HEK293 (cell line): ENCODE results near the gene PROCR.

Experiments used
- ZNF114 ChIP-seq: fragments of 450-650 bp; formaldehyde crosslinking; IDR thresholded peaks from 2 replicates; pipeline ENCODE4 v1.5.0; 2017; ENCODE audit warnings: missing biosample characterization, missing genetic modification characterization
- ZNF561 ChIP-seq: fragments of 450-650 bp; IDR thresholded peaks from 2 replicates; pipeline ENCODE4 v1.5.1; 2018; ENCODE audit warnings: missing biosample characterization, missing genetic modification characterization, borderline replicate concordance
- ZNF701 ChIP-seq: fragments of 450-650 bp; formaldehyde crosslinking; IDR thresholded peaks from 2 replicates; pipeline ENCODE4 v1.5.1; 2016; ENCODE audit warnings: missing biosample characterization, missing genetic modification characterization
- TF ChIP-seq, protein P1 (sequence below): fragments of 450-650 bp; formaldehyde crosslinking; IDR thresholded peaks from 2 replicates; pipeline ENCODE4 v1.5.1; 2016; ENCODE audit warnings: missing biosample characterization, missing genetic modification characterization
- TF ChIP-seq, protein P2 (sequence below): fragments of 450-650 bp; formaldehyde crosslinking; IDR thresholded peaks from 2 replicates; pipeline ENCODE4 v1.5.1; 2016; ENCODE audit warnings: missing biosample characterization, missing genetic modification characterization

GRCh38 chr20:35225319-35226125 is 53.6 kb downstream of the PROCR start:
- TF ChIP-seq, protein P1, sequence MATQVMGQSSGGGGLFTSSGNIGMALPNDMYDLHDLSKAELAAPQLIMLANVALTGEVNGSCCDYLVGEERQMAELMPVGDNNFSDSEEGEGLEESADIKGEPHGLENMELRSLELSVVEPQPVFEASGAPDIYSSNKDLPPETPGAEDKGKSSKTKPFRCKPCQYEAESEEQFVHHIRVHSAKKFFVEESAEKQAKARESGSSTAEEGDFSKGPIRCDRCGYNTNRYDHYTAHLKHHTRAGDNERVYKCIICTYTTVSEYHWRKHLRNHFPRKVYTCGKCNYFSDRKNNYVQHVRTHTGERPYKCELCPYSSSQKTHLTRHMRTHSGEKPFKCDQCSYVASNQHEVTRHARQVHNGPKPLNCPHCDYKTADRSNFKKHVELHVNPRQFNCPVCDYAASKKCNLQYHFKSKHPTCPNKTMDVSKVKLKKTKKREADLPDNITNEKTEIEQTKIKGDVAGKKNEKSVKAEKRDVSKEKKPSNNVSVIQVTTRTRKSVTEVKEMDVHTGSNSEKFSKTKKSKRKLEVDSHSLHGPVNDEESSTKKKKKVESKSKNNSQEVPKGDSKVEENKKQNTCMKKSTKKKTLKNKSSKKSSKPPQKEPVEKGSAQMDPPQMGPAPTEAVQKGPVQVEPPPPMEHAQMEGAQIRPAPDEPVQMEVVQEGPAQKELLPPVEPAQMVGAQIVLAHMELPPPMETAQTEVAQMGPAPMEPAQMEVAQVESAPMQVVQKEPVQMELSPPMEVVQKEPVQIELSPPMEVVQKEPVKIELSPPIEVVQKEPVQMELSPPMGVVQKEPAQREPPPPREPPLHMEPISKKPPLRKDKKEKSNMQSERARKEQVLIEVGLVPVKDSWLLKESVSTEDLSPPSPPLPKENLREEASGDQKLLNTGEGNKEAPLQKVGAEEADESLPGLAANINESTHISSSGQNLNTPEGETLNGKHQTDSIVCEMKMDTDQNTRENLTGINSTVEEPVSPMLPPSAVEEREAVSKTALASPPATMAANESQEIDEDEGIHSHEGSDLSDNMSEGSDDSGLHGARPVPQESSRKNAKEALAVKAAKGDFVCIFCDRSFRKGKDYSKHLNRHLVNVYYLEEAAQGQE (tag by site-specific recombination): no peak
- no peak for TF ChIP-seq ZNF561
- TF ChIP-seq ZNF114: no peak
- TF ChIP-seq, protein P2, sequence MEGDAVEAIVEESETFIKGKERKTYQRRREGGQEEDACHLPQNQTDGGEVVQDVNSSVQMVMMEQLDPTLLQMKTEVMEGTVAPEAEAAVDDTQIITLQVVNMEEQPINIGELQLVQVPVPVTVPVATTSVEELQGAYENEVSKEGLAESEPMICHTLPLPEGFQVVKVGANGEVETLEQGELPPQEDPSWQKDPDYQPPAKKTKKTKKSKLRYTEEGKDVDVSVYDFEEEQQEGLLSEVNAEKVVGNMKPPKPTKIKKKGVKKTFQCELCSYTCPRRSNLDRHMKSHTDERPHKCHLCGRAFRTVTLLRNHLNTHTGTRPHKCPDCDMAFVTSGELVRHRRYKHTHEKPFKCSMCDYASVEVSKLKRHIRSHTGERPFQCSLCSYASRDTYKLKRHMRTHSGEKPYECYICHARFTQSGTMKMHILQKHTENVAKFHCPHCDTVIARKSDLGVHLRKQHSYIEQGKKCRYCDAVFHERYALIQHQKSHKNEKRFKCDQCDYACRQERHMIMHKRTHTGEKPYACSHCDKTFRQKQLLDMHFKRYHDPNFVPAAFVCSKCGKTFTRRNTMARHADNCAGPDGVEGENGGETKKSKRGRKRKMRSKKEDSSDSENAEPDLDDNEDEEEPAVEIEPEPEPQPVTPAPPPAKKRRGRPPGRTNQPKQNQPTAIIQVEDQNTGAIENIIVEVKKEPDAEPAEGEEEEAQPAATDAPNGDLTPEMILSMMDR (tag by site-specific recombination): no peak
- no peak for TF ChIP-seq ZNF701
